ENCODE data around the gene LMBR1. TPM values are rescaled to one million over a fixed set of nuclear protein-coding genes. Genes with fewer than 3 reads are reported as not detected.
"Not testable (repeated sequence)": the region's sequence is repeated elsewhere in the genome, so short reads cannot be mapped to it uniquely, and the experiment has no call there.

Gene LMBR1
- total RNA-seq, 5 donors from 2014 or later (not counting 1 experiment from before 2014, with no cell fraction given), result 79.1 to 94.8 (median 83.8) TPM

GRCh38 chr7:156640949-156641485 lies 252.0 kb downstream of the LMBR1 start:
- H3K9me3 ChIP-seq, result no peaks in the 10 kb centered on the region
- 11% methylated on average over 28 of the region's 30 CpGs for WGBS (ENCODE audit: insufficient coverage)
- Mint-ChIP-seq H3K9me3 (peaks cover 4 to 10% (median 4%) of the 10 kb centered on the region in 3 donors), H3K4me1 (peaks cover 8 to 16% (median 15%) of the 10 kb centered on the region in 3 donors), H3K4me3 (peak overlapping the region; percentile 81 to 88 (median 82)), H3K27ac (peak overlapping the region; percentile 70 to 93), H3K27me3 (peaks cover 28 to 63% of the 10 kb centered on the region in 2 donors), H3K36me3 (no peaks in the 10 kb centered on the region)
- peaks cover 2 to 19% of the 10 kb centered on the region in 2 experiments for H3K4me1 ChIP-seq (ENCODE audit: control insufficient read depth in 1 of 2, extremely low read depth in 1 of 2, insufficient read depth in 2 of 2, low read length in 2 of 2)
- ChIA-PET CTCF (interaction anchor here in 1 of 2 donors (0.7 kb wide), 1 partner anchor 28 kb away, joined by 3 read pairs; no protein-coding TSS in a partner anchor), POLR2A (interaction anchor here in 1 of 2 donors (1.0 kb wide), 1 partner anchor 286 kb away, joined by 4 read pairs; no protein-coding TSS in a partner anchor)
- H3K27ac ChIP-seq (ENCODE audit: low read length), result peak overlapping the region; percentile 25
- H3K36me3 ChIP-seq (ENCODE audit: control insufficient read depth in 2 of 2, extremely low read depth in 1 of 2, insufficient read depth in 1 of 2, low read length in 1 of 2), result no peaks in the 10 kb centered on the region
- H3K27me3 ChIP-seq (replicated peaks in 1 of 2; ENCODE audit: control insufficient read depth in 2 of 2, extremely low read depth in 1 of 2, insufficient read depth in 2 of 2, low read length in 1 of 2), result peaks cover 6 to 28% of the 10 kb centered on the region in 2 experiments
- H3K4me3 ChIP-seq (ENCODE audit: control insufficient read depth in 1 of 2, extremely low read depth in 1 of 2, low read length in 1 of 2), result peak overlapping the region; percentile 53 to 92
- peak in 29 of 35 experiments; percentile 10 to 59 (median 32) for DNase-seq
- peak; percentile 52 to 67 (median 64) for ATAC-seq (replicated peaks in 1 of 4)

GRCh38 chr7:156640257-156640948 lies 252.6 kb downstream of the LMBR1 start, which contains the start of gene RNF32:
Gene RNF32, plus strand, starts transcription at chr7:156640774. Its CDS starts 3,104 bp downstream, at chr7:156643878.
- Histone ChIP-seq H3K27me3 (replicated peaks in 1 of 2; ENCODE audit: control insufficient read depth in 2 of 2, extremely low read depth in 1 of 2, insufficient read depth in 2 of 2, low read length in 1 of 2) (peaks cover 3 to 28% of the 10 kb centered on the region in 2 experiments), H3K4me3 (ENCODE audit: control insufficient read depth in 1 of 2, extremely low read depth in 1 of 2, low read length in 1 of 2) (peak within 1 kb of the TSS; percentile 53 to 92), H3K9me3 (no peaks in the 10 kb centered on the region), H3K36me3 (ENCODE audit: control insufficient read depth in 2 of 2, extremely low read depth in 1 of 2, insufficient read depth in 1 of 2, low read length in 1 of 2) (no peaks in the 10 kb centered on the region), H3K27ac (ENCODE audit: low read length) (peak within 1 kb of the TSS; percentile 25), H3K4me1 (ENCODE audit: control insufficient read depth in 1 of 2, extremely low read depth in 1 of 2, insufficient read depth in 2 of 2, low read length in 2 of 2) (peaks cover 2 to 19% of the 10 kb centered on the region in 2 experiments)
- DNase-seq, result peak; percentile 68 to 97 (median 86)
- peak within 1 kb of the TSS; percentile 81 to 88 (median 82) for H3K4me3 Mint-ChIP-seq
- ChIA-PET POLR2A (interaction anchor here in 1 of 2 donors (1.0 kb wide), 1 partner anchor 287 kb away, joined by 4 read pairs; no protein-coding TSS in a partner anchor), CTCF (interaction anchor here in 1 of 2 donors (0.7 kb wide), 1 partner anchor 28 kb away, joined by 3 read pairs; no protein-coding TSS in a partner anchor)
- 3% methylated on average over 85 of the region's 85 CpGs for WGBS (ENCODE audit: insufficient coverage)
- peaks cover 8 to 16% (median 15%) of the 10 kb centered on the region in 3 donors for H3K4me1 Mint-ChIP-seq
- H3K27ac Mint-ChIP-seq, result peak within 1 kb of the TSS; percentile 70 to 93
- peak; percentile 83 to 88 (median 86) for ATAC-seq (replicated peaks in 1 of 4)
- H3K9me3 Mint-ChIP-seq, result peaks cover 4 to 10% (median 4%) of the 10 kb centered on the region in 3 donors
- no peaks in the 10 kb centered on the region for H3K36me3 Mint-ChIP-seq
- peaks cover 28 to 63% of the 10 kb centered on the region in 2 donors for H3K27me3 Mint-ChIP-seq

- peak in 1 of 4 experiments; percentile 9 for ATAC-seq (replicated peaks in 1 of 4)
- H3K4me3 ChIP-seq (ENCODE audit: control insufficient read depth in 1 of 2, extremely low read depth in 1 of 2, low read length in 1 of 2), result peak overlapping the region; percentile 53 to 62
- peaks cover 0 to 28% of the 10 kb centered on the region in 2 experiments for H3K27me3 ChIP-seq (replicated peaks in 1 of 2; ENCODE audit: control insufficient read depth in 2 of 2, extremely low read depth in 1 of 2, insufficient read depth in 2 of 2, low read length in 1 of 2)
- H3K27me3 Mint-ChIP-seq, result peaks cover 28 to 63% of the 10 kb centered on the region in 2 donors
- no peak overlapping the region for H3K27ac ChIP-seq (ENCODE audit: low read length)
- H3K36me3 Mint-ChIP-seq, result no peaks in the 10 kb centered on the region
- ChIA-PET POLR2A (no interaction called here), CTCF (no interaction called here)
- peak in 1 of 35 experiments; percentile 2 for DNase-seq
- no peaks in the 10 kb centered on the region for H3K36me3 ChIP-seq (ENCODE audit: control insufficient read depth in 2 of 2, extremely low read depth in 1 of 2, insufficient read depth in 1 of 2, low read length in 1 of 2)
- peak overlapping the region; percentile 24 to 73 for H3K27ac Mint-ChIP-seq
- H3K4me1 ChIP-seq (ENCODE audit: control insufficient read depth in 1 of 2, extremely low read depth in 1 of 2, insufficient read depth in 2 of 2, low read length in 2 of 2), result peaks cover 2 to 19% of the 10 kb centered on the region in 2 experiments
- no peaks in the 10 kb centered on the region for H3K9me3 ChIP-seq
- 63% methylated on average over 48 of the region's 52 CpGs for WGBS (ENCODE audit: insufficient coverage)
- peak overlapping the region; percentile 74 to 81 (median 77) for H3K4me3 Mint-ChIP-seq
- peaks cover 8 to 16% (median 15%) of the 10 kb centered on the region in 3 donors for H3K4me1 Mint-ChIP-seq
- peaks cover 4 to 10% (median 4%) of the 10 kb centered on the region in 3 donors for H3K9me3 Mint-ChIP-seq
Observed at GRCh38 chr7:156639426-156640256, 253.3 kb downstream of the LMBR1 start.

- peaks cover 8 to 16% (median 15%) of the 10 kb centered on the region in 3 donors for H3K4me1 Mint-ChIP-seq
- Histone ChIP-seq H3K27ac (ENCODE audit: low read length) (no peak overlapping the region), H3K4me1 (ENCODE audit: control insufficient read depth in 1 of 2, extremely low read depth in 1 of 2, insufficient read depth in 2 of 2, low read length in 2 of 2) (peaks cover 2 to 19% of the 10 kb centered on the region in 2 experiments), H3K4me3 (ENCODE audit: control insufficient read depth in 1 of 2, extremely low read depth in 1 of 2, low read length in 1 of 2) (no peak overlapping the region), H3K27me3 (replicated peaks in 1 of 2; ENCODE audit: control insufficient read depth in 2 of 2, extremely low read depth in 1 of 2, insufficient read depth in 2 of 2, low read length in 1 of 2) (peaks cover 0 to 28% of the 10 kb centered on the region in 2 experiments), H3K36me3 (ENCODE audit: control insufficient read depth in 2 of 2, extremely low read depth in 1 of 2, insufficient read depth in 1 of 2, low read length in 1 of 2) (no peaks in the 10 kb centered on the region), H3K9me3 (no peaks in the 10 kb centered on the region)
- DNase-seq, result no peak
- WGBS (ENCODE audit: insufficient coverage), result 98% methylated on average over 4 of the region's 8 CpGs
- CTCF ChIA-PET, result no interaction called here
- peaks cover 26 to 62% of the 10 kb centered on the region in 2 donors for H3K27me3 Mint-ChIP-seq
- H3K36me3 Mint-ChIP-seq, result no peaks in the 10 kb centered on the region
- POLR2A ChIA-PET, result no interaction called here
- no peak for ATAC-seq (replicated peaks in 1 of 4)
- H3K4me3 Mint-ChIP-seq, result peak overlapping the region in 2 of 3 donors; percentile 77 to 81
- no peak overlapping the region for H3K27ac Mint-ChIP-seq
- H3K9me3 Mint-ChIP-seq, result peaks cover 4 to 10% (median 4%) of the 10 kb centered on the region in 3 donors
Observed at GRCh38 chr7:156638443-156639077, 254.4 kb downstream of the LMBR1 start.

GRCh38 chr7:156637093-156637492 lies 255.9 kb downstream of the LMBR1 start:
- Mint-ChIP-seq H3K9me3 (peaks cover 4 to 10% (median 4%) of the 10 kb centered on the region in 3 donors), H3K27me3 (peaks cover 20 to 57% of the 10 kb centered on the region in 2 donors), H3K4me1 (peaks cover 8 to 16% (median 15%) of the 10 kb centered on the region in 3 donors)
- POLR2A ChIA-PET; H3K27ac ChIP-seq (ENCODE audit: low read length); H3K36me3 Mint-ChIP-seq; H3K36me3 ChIP-seq (ENCODE audit: control insufficient read depth in 2 of 2, extremely low read depth in 1 of 2, insufficient read depth in 1 of 2, low read length in 1 of 2); H3K27ac Mint-ChIP-seq; ATAC-seq (replicated peaks in 1 of 4); H3K4me3 Mint-ChIP-seq; H3K9me3 ChIP-seq; DNase-seq; CTCF ChIA-PET; H3K4me3 ChIP-seq (ENCODE audit: control insufficient read depth in 1 of 2, extremely low read depth in 1 of 2, low read length in 1 of 2): not testable (repeated sequence)
- Histone ChIP-seq H3K4me1 (ENCODE audit: control insufficient read depth in 1 of 2, extremely low read depth in 1 of 2, insufficient read depth in 2 of 2, low read length in 2 of 2) (peaks cover 2 to 19% of the 10 kb centered on the region in 2 experiments), H3K27me3 (replicated peaks in 1 of 2; ENCODE audit: control insufficient read depth in 2 of 2, extremely low read depth in 1 of 2, insufficient read depth in 2 of 2, low read length in 1 of 2) (peaks cover 0 to 22% of the 10 kb centered on the region in 2 experiments)
- 80% methylated on average over 1 of the region's 7 CpGs for WGBS (ENCODE audit: insufficient coverage)

All from T-cell (primary cell).